Trophoblast cell (in vitro differentiated cells and primary cell): ENCODE data around the gene TRDN.

Experiments used
- DNase-seq, 2 donors: peaks; one replicate each; pipeline ENCODE4 v3.0.0-alpha.2; 2016
- H2AFZ ChIP-seq: 2 replicates; pipeline ENCODE4 v1.6.1; 2013; ENCODE audit warnings: low read length, moderate library complexity, mild to moderate bottlenecking; ENCODE audit not compliant: insufficient read depth, poor library complexity
- H2AK5ac ChIP-seq: 2 replicates; pipeline ENCODE4 v1.6.1; 2013; ENCODE audit warnings: mild to moderate bottlenecking, low read length
- H2BK120ac ChIP-seq: 2 replicates; pipeline ENCODE4 v1.6.1; 2013; ENCODE audit warnings: low read length, mild to moderate bottlenecking, moderate library complexity; ENCODE audit not compliant: insufficient read depth, poor library complexity
- H2BK12ac ChIP-seq: 2 replicates; pipeline ENCODE4 v1.6.1; 2013; ENCODE audit warnings: mild to moderate bottlenecking, low read length, moderate library complexity
- H2BK5ac ChIP-seq: 2 replicates; pipeline ENCODE4 v1.6.1; 2013; ENCODE audit warnings: low read length, low read depth, moderate library complexity, mild to moderate bottlenecking; ENCODE audit not compliant: poor library complexity
- H3K14ac ChIP-seq: 2 replicates; pipeline ENCODE4 v1.6.1; 2013; ENCODE audit warnings: mild to moderate bottlenecking, low read length
- H3K18ac ChIP-seq: 2 replicates; pipeline ENCODE4 v1.6.1; 2013; ENCODE audit warnings: mild to moderate bottlenecking, low read length
- H3K23ac ChIP-seq: 2 replicates; pipeline ENCODE4 v1.6.1; 2013; ENCODE audit warnings: low read length
- H3K27ac ChIP-seq: 2 replicates; pipeline ENCODE4 v1.5.1; 2013; ENCODE audit warnings: low read depth, mild to moderate bottlenecking, inconsistent platforms, low read length, moderate library complexity
- H3K27me3 ChIP-seq: 2 replicates; pipeline ENCODE4 v1.6.1; 2013; ENCODE audit warnings: inconsistent platforms, mild to moderate bottlenecking, low read length, moderate library complexity; ENCODE audit not compliant: insufficient read depth
- H3K36me3 ChIP-seq, 2 experiments: 1 replicate in 1 of 2; 2 replicates in 1 of 2; pipeline ENCODE4 v1.6.1; 2013; ENCODE audit warnings: low read length in 2 of 2, mild to moderate bottlenecking in 2 of 2, moderate library complexity in 1 of 2; ENCODE audit not compliant: insufficient read depth in 2 of 2, control insufficient read depth in 1 of 2
- H3K4ac ChIP-seq: 2 replicates; pipeline ENCODE4 v1.6.1; 2013; ENCODE audit warnings: low read depth, mild to moderate bottlenecking, low read length, moderate library complexity
- H3K4me1 ChIP-seq, 2 experiments: 1 replicate in 1 of 2; 2 replicates in 1 of 2; pipeline ENCODE4 v1.6.1; 2013; ENCODE audit warnings: low read length in 2 of 2, mild to moderate bottlenecking in 2 of 2, moderate library complexity in 1 of 2; ENCODE audit not compliant: insufficient read depth in 2 of 2, control insufficient read depth in 1 of 2
- H3K4me2 ChIP-seq: 2 replicates; pipeline ENCODE4 v1.6.1; 2013; ENCODE audit warnings: inconsistent platforms, mild to moderate bottlenecking, low read length, moderate library complexity
- H3K4me3 ChIP-seq: 2 replicates; pipeline ENCODE4 v1.5.1; 2013; ENCODE audit warnings: mild to moderate bottlenecking, low read depth, low read length, inconsistent platforms
- H3K79me1 ChIP-seq: one replicate; pipeline ENCODE4 v1.6.1; 2013; ENCODE audit warnings: low read length
- H3K79me2 ChIP-seq: 2 replicates; pipeline ENCODE4 v1.6.1; 2013; ENCODE audit warnings: low read length, mild to moderate bottlenecking; ENCODE audit not compliant: control insufficient read depth, insufficient read depth, poor library complexity
- H3K9ac ChIP-seq: 2 replicates; pipeline ENCODE4 v1.6.1; 2013; ENCODE audit warnings: mild to moderate bottlenecking, low read length
- H3K9me3 ChIP-seq: 2 replicates; pipeline ENCODE4 v1.6.1; 2013; ENCODE audit warnings: low read depth, mild to moderate bottlenecking, control low read depth, inconsistent platforms, low read length; ENCODE audit not compliant: insufficient read depth
- H4K12ac ChIP-seq: 2 replicates; pipeline ENCODE4 v1.6.1; 2013; ENCODE audit warnings: low read depth, mild to moderate bottlenecking, low read length, moderate library complexity
- H4K8ac ChIP-seq: 2 replicates; pipeline ENCODE4 v1.6.1; 2013; ENCODE audit warnings: low read depth, mild to moderate bottlenecking, low read length, moderate library complexity
- H4K91ac ChIP-seq: one replicate; pipeline ENCODE4 v1.6.1; 2013; ENCODE audit warnings: low read depth, mild to moderate bottlenecking, low read length, moderate library complexity
- WGBS: extraction: QIAGEN DNeasy Blood & Tissue Kit; methylation state at CpG from one replicate; pipeline ENCODE4 v1.1.7; 2013; ENCODE audit warnings: missing lambda C conversion rate; ENCODE audit not compliant: insufficient read length, insufficient coverage; ENCODE audit errors: extremely low coverage; 5-methylcytosine and 5-hydroxymethylcytosine counted together

The TRDN gene

DNA sequence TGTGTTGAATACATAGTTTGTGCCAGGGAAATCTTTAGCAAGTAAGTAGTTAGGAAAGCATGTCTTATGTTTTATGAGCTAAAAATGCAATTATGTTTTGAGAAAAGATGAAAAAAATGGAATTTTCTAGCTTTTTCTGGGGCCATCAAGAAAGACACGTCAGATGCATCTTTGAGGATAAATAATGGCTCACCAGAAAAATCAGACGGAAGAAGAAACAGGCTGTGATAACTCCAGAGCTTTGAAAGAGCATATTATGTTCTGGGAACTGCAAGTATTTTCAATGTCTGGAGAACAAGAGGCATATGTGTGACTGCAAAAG, 467.0 kb downstream of the TRDN start:
- Histone ChIP-seq H3K27ac (no peak overlapping the region), H4K12ac (no peak overlapping the region), H2AK5ac (no peak overlapping the region), H3K27me3 (no peaks in the 10 kb centered on the region), H3K4me3 (no peak overlapping the region), H3K9ac (no peak overlapping the region), H3K4me1 (no peaks in the 10 kb centered on the region), H3K4me2 (no peak overlapping the region), H4K8ac (no peak overlapping the region), H2BK5ac (no peak overlapping the region), H3K4ac (no peak overlapping the region), H3K79me1 (no peaks in the 10 kb centered on the region), H3K36me3 (no peaks in the 10 kb centered on the region), H2BK120ac (no peak overlapping the region), H3K23ac (no peak overlapping the region), H3K79me2 (no peaks in the 10 kb centered on the region), H3K9me3 (no peaks in the 10 kb centered on the region), H2AFZ (no peak overlapping the region), H2BK12ac (no peak overlapping the region), H3K18ac (no peak overlapping the region), H4K91ac (no peak overlapping the region), H3K14ac (no peak overlapping the region)
- WGBS: no CpG with 5 or more reads among the region's 2 CpGs
- DNase-seq: no peak

DNA sequence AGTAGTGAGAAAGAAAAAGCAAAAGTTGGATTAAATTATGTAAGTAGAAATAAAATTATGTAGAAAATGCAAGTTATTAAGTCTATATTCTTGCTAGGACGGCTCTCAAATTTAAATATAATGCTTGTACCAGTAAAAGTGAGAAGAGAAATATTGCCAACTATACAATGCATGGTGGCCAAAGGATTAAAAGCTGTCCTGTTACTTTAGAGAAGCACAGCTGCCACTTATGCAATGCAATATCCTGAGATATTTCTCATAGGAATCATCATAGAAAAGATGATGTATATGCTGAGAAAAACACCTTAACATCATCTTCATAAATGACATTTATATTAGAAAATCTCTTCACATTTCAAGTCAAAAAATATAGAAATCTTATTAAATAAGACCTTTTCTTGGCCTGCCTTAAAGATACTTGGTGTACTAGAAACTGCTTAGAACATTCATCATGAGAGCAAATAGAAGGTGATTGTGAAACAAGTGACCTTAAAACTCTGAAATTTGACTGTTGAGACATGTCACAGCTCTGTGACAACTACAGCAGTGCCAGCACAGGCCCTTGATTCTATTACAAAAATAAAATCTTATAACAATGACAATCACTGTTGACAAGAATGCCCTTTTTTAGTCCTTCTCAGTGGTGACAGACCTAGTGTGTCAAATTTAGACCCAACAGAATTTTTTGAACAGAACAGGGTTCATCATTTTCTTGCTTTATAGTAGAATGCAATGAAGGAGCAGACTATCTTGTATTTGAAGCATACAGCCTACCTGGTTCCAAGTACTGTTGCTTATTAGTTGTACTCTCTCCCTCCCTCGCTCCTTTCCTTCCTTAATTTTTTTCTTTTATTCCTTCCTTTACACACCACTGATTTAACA, 467.6 kb downstream of the TRDN start:
- DNase-seq: no peak

DNA sequence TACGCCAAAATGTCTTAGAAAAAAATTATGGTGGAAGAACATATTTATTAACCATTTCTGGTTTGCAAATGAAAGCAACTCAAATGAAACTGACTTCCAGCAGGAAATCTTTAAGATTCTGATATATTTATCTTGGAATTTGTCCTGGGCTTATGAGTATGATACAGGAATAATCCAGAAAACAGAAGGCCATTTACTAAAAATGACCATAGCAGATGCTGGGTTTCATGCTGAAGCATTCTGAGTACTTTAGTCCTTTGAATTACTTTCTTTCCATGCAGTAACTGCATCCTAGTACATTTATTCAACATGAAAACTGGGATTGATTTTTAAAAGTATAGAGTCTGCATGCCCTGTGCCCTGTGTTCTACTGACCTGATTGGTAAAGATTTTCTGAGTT, 468.3 kb downstream of the TRDN start:
- Histone ChIP-seq H2BK120ac (no peak overlapping the region), H3K79me2 (no peaks in the 10 kb centered on the region), H4K91ac (no peak overlapping the region), H3K14ac (no peak overlapping the region), H3K18ac (no peak overlapping the region), H3K23ac (no peak overlapping the region), H3K4ac (no peak overlapping the region), H3K4me2 (no peak overlapping the region), H3K9ac (no peak overlapping the region), H3K9me3 (no peaks in the 10 kb centered on the region), H2AK5ac (no peak overlapping the region), H4K8ac (no peak overlapping the region), H3K27ac (no peak overlapping the region), H3K27me3 (no peaks in the 10 kb centered on the region), H3K79me1 (no peaks in the 10 kb centered on the region), H3K36me3 (no peaks in the 10 kb centered on the region), H3K4me1 (no peaks in the 10 kb centered on the region), H2AFZ (no peak overlapping the region), H4K12ac (no peak overlapping the region), H3K4me3 (no peak overlapping the region), H2BK5ac (no peak overlapping the region), H2BK12ac (no peak overlapping the region)
- no CpG with 5 or more reads among the region's 1 CpG for WGBS
- no peak for DNase-seq

More for the DNA sequence above, 467.6 kb downstream of the TRDN start:
- Histone ChIP-seq H3K4me3 (no peak overlapping the region), H3K18ac (no peak overlapping the region), H2BK120ac (no peak overlapping the region), H3K23ac (no peak overlapping the region), H2AFZ (no peak overlapping the region), H3K27me3 (no peaks in the 10 kb centered on the region), H4K12ac (no peak overlapping the region), H3K9ac (no peak overlapping the region), H4K8ac (no peak overlapping the region), H4K91ac (no peak overlapping the region), H2BK12ac (no peak overlapping the region), H3K79me1 (no peaks in the 10 kb centered on the region), H3K4me1 (no peaks in the 10 kb centered on the region), H2BK5ac (no peak overlapping the region), H3K27ac (no peak overlapping the region), H3K79me2 (no peaks in the 10 kb centered on the region), H3K9me3 (no peaks in the 10 kb centered on the region), H2AK5ac (no peak overlapping the region), H3K36me3 (no peaks in the 10 kb centered on the region), H3K4ac (no peak overlapping the region), H3K14ac (no peak overlapping the region), H3K4me2 (no peak overlapping the region)
- WGBS: no CpG with 5 or more reads among the region's 2 CpGs
